Left cardiac atrium (tissue), 4 donors: ENCODE measurements around the gene CCDC92. TPM values are rescaled to one million over a fixed set of nuclear protein-coding genes. Genes with fewer than 3 reads are reported as not detected.

Experiments
- ATAC-seq, 2 donors: fragments of 200-7000 bp; cut with Tn5 transposase; one replicate each; pipeline ENCODE4 v1.9.1; 2020; ENCODE audit warnings: mild to moderate bottlenecking in 2 of 2, moderate library complexity in 2 of 2
- DNase-seq: peaks from one replicate; pipeline ENCODE4 v3.0.0-alpha.2; 2020
- intact Hi-C, 2 donors: fragments of 100-400 bp; cut with DNase I; formaldehyde crosslinking; loops; one replicate each; pipeline versions ENCODE4 v1.14.1 to v1.15.1; 2022 to 2023
- total RNA-seq, 2 donors: library from RNA; stranded (reverse); fragmentation: NEBNext Ultra II Directional; extraction: Animal tissue kit (Norgen Biotek cat#: 25700); gene quantifications; one replicate each; pipeline ENCODE4 v1.2.1, GENCODE V29; 2021
- donor health status: DM: no; HTN: yes; CAD: no.
- donor health status: DM: no; HTN: yes; CAD: no; lungs with severe emphysema.
- donor health status: DM: yes; HTN: yes; CAD: no.
- donor health status: Dilated cardiomyopathy.

Gene CCDC92
- total RNA-seq, 2 donors from 2014 or later = 46.3 to 53.8 TPM

DNA sequence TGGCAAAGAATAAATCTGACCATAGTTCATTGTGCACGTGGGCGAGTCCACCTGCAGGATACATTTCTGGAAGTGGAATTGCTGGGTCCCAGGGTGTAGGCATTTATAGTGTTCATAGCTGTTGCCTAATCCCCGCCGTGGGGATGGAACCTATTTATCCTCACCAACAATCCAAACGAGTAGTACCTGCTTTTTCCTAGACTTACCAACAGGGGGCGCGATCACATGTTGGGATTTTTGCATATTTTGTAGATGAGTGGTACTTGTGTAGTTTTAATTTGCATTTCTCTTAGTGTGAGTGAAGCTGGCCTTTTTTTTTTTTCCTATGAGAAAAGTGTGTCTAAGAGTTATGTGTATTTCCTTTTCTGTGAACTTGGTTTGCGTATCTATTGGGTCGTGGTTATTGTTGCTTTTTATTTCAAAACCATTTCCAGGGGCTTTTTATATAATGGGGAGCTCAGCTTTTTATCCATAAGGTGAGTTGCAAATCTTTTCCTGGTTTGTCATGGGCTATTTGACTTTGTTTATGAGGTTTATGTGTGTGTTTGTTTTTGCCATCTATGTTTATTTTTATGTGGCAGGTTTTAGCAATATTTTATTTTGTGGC, 67.2 kb downstream of the CCDC92 start:
- ATAC-seq = peak; percentile 40 to 45
- DNase-seq = peak; percentile 49
- intact Hi-C loops = loop anchor here (5.0 to 10.0 kb wide), 2 partner anchors 79 to 82 kb away; no protein-coding TSS in a partner anchor

DNA sequence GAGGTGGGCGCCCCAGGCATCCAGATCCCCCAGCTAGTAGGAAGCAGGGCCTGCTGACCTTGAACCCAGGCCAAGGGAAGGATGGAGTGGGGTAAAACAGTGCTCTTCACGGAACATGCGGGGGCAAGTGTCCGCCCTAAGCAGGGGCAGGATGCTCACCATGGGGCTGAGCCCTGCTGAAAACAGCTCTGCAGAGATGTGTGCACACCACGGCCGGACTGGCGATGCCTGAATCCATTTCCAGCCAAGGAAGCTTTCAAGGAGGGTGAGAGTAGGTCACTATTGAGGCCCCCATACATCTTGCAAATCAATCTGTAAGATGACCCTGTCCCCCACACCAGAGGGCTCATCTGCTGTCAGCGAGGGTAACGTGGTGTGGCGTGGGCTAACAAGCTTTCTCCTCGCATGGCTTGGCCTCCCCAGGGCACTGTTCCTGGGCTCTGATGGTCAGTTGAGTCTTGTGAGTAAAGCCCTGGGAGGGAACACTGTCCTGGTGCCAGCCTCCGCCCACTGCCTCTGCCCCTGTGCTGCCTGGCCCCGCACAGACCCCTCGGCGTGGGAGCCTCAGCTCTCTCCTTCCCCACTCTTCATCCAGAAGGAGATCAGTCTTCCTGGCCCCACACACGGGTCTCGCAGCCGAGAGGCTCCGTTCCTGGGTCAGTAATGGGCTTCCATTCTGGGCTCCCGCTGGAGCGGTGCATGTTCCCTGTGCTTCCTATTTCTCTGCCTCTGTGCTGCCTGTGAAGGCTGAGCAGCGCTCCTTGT, 69.1 kb downstream of the CCDC92 start:
- intact Hi-C loops = loop anchor here in 1 of 2 donors (10.0 kb wide), 1 partner anchor 81 kb away; no protein-coding TSS in a partner anchor
- DNase-seq (no peak), ATAC-seq (no peak)

DNA sequence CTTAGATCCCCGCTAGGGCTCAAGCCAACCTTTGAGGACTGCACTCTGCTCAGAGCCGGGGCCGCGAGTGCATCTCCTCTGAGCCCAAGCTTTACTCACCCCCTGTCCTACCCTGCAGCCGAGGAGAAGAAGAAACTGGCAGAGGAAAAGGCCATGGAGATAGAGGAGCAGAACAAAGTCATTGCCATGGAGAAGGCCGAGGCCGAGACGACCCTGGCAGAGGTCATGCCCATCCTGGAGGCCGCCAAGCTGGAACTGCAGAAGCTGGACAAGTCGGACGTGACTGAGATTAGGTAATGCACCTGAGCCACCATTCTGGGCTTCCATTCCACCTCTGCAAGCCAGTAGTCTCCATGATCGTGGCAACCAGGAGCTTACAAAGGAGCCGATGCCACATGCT, 69.8 kb downstream of the CCDC92 start:
- ATAC-seq = no peak
- intact Hi-C loops = loop anchor here in 1 of 2 donors (10.0 kb wide), 1 partner anchor 82 kb away; no protein-coding TSS in a partner anchor

DNA sequence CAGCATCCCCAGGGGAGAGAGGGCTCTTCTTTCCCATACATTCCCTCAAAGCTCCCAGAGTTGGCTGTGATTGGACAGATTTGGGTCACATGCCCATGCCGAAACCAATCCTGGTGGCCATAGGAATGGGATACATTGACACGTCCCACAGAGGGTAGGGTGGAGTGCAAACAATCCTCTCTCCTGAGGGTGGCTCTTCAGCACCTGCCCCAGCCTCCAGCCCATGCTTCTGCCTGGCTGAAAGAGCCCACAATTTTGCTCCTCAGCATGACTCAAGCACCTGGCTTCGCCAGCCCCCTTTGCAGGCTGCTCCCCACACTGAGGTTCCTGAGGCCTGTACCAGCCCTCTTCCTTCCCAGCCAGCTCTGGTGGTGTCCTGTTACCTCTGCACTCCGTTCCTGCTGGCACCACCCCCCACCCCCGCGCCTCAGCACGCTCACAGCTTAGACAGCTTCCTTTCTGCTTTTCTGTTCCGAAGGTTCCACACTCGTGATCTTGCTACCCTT, 71.7 kb downstream of the CCDC92 start:
- intact Hi-C loops = loop anchor here in 1 of 2 donors (10.0 kb wide), 1 partner anchor 84 kb away; no protein-coding TSS in a partner anchor
- DNase-seq = no peak
- ATAC-seq = no peak

More for the DNA sequence above, 69.8 kb downstream of the CCDC92 start:
- no peak for DNase-seq

DNA sequence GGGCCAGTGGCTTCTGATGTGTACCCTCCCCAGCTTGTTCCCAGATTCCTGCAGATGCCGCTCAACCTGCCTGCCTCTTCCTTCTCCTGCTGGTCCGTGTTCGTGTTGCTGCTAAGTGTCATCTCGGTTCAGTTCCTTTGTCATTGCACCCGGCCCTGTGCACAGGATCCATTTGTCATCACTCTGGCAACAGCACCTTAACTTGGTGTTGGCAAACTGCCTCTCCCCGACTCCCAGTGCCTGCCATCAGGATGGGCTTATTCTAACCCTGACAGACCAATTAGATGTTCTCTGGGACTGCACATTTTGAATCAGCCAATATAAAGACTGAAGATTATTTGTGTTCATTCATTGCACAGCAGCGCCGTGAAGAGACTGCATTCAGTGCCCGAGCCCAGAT, 73.3 kb downstream of the CCDC92 start:
- no peak for DNase-seq
- intact Hi-C loops = no loop called here
- no peak for ATAC-seq

DNA sequence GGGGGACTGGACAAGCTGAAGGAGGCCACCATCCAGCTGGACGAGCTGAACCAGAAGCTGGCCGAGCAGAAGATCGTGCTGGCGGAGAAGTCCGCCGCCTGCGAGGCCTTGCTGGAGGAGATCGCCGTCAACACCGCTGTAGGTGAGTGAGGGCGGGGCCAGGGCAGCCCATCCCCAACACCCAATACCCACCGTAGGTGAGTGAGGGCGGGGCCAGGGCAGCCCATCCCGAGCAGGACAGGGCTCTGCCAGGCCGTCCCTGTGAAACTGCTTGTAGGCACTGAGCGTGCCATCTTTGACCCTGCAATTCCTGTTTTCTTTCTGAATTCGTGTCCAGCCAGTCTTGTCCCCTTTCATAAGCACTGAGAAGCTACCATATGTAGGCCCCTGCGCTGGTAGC, 74.0 kb downstream of the CCDC92 start:
- intact Hi-C loops = no loop called here
- DNase-seq (no peak), ATAC-seq (no peak)

DNA sequence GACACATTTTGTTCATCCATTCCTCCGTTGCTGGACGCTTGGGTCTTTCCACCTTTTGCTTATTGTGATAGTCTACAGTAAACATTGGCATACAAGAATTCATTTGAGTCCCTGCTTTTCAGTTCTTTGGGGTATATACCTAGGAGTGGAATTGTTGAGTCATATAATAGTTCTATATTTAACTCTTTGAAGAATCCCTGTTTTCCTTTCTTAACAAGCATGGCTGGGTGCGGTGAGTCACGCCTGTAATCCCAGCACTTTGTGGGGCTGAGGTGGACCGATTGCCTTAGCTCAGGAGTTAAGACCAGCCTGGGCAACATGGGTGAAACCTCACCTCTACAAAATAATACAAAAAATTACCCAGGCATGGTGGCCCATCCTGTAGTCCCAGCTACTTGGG, 75.4 kb downstream of the CCDC92 start:
- DNase-seq (no peak), ATAC-seq (no peak)
- intact Hi-C loops = no loop called here

DNA sequence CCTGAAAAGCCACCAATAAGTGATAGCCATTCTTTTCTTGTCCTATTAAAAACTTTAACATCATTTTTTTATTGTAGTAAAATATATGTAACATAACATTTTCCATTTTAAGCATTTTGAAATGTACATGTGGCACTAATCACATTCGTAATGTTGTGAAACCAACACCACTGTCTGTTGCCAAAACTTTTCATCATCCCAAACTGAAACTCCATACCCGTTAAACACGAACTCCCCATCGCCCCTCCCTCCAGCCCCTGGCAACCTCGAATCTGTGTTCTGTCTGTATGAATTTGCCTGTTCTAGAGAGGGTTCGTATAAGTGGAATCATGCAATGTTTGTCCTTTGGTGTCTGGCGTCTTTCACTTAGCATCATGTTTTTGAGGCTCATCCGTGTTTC, 75.9 kb downstream of the CCDC92 start:
- intact Hi-C loops = no loop called here
- DNase-seq (no peak), ATAC-seq (no peak)

DNA sequence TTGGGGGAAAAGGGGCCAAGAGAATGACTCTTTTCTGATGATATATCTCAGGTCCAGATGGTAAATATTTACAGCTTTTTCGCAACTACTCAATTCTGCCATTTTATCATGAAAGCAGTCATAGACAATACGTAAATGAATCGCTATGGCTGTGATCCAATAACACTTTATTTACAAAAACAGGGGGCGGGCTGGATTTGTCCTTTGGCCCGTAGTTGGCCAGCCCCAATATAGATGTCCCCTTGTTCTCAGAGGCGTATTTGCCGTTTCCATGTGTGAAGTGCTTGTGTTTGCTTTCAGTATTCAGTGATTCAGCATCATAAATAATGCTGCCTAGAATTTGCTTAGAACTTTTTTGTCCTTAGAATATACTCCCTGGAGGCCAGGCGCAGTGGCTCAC, 77.2 kb downstream of the CCDC92 start:
- intact Hi-C loops = no loop called here
- ATAC-seq (no peak), DNase-seq (no peak)

DNA sequence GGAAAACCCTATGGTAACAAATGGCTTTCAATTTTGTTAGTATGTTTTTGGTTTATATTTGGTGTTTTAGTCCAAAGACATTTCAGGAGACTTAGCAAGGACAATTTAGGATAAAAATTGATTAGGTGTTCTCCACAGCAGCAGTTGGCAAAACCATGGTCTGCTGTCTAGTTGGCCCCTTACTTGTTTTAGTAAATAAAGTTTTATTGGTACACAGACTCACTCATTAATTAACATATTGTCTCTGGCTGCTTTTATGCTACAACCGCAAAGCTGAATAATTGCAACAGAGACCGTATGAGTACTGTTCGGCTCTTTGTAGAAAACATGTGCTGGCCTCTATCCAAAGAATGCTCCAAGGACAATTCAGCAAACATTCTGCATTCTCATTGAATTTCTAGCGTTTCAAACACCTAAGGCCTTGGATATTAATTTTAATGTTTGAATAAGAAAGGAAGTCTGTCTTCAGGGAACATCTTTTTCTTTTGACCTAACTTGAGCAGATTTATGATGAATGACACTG, 77.7 kb downstream of the CCDC92 start:
- intact Hi-C loops = no loop called here
- ATAC-seq = no peak
- DNase-seq = no peak

DNA sequence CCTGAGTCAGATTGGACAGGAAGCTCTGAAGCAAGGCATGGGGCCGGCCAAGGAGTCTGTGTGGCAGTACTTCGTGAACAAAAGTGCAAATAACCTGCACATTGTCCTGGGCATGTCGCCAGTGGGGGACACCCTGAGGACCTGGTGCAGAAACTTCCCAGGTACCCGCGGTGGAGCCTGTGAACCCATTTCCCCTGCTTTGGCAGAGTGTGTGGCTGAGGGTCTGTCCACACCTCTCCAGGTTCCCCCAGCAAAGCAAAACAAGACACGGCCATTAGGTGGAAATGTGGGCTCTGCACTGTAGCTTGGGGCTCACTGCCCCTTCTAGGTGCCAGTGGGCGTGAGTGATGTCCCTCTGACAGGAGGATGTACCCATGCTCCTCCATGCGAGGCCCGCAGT, 79.4 kb downstream of the CCDC92 start:
- DNase-seq (no peak), ATAC-seq (no peak)
- intact Hi-C loops = no loop called here

DNA sequence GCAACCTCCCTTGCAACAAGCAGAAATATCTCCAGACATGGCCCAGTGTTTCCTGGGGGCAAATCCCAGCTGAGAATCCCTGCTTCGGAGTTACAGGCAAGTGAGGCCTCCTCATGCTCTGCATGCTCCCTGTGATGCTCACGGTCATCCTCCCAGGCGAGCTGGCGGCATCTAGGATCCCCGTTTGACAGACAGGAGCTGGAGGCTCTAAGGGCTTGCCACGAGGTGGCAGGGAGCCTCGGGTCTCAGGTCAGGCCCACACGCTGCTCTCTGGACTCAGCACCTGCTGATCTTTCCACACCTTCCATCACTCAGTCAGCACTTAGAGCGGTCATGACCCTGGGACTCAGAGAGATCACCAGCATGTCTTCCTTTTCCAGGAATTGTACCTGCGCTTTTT, 79.8 kb downstream of the CCDC92 start:
- intact Hi-C loops = no loop called here
- DNase-seq (no peak), ATAC-seq (no peak)

DNA sequence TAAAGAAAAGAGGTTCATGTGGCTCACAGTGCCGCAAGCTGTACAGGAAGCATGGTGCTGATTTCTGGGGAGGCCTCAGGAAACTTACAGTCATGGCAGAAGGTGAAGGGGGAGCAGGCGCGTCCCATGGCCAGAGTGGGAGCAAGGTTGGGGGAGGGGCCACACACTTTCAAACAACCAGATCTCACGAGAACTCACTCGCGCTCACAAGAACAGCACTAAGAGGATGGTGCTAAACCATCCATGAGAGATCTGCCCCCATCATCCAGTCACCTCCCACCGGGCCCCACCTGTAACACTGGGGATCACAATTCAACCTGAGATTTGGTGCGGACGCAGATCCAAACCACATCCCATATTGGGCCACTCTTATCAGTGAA, 80.5 kb downstream of the CCDC92 start:
- ATAC-seq (no peak), DNase-seq (no peak)
- intact Hi-C loops = no loop called here

DNA sequence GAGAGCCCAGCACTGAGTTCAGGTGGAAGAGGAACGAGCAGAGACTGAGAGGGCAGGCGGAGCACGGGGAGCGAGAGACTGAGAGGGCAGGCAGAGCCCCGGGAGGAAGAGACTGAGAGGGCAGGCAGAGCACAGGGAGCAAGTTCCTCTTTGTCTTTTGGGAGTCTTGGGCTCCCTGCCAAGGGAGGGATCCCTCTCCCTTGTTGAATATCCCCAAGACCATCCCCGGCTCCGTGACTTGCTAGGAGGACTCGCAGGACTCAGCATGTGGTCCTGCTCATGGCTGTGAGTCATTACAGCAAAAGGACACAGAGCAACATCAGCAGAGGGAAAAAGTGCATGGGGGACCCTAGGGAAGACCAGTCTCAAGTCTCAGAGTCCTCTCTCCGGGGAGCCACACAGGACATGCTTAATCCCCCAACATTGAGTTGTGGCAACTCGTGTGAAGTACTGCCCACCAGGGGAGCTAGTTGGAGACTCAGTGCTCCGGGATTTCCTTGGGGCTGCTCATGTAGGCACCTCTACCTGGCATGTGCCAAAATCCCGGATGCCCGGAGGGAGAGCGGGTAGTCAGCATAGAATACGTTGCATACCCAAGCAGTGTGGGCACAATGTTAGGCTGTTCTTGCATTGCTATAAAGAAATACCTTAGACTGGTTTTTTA, 81.0 kb downstream of the CCDC92 start:
- DNase-seq = no peak
- ATAC-seq = no peak
- intact Hi-C loops = no loop called here

DNA sequence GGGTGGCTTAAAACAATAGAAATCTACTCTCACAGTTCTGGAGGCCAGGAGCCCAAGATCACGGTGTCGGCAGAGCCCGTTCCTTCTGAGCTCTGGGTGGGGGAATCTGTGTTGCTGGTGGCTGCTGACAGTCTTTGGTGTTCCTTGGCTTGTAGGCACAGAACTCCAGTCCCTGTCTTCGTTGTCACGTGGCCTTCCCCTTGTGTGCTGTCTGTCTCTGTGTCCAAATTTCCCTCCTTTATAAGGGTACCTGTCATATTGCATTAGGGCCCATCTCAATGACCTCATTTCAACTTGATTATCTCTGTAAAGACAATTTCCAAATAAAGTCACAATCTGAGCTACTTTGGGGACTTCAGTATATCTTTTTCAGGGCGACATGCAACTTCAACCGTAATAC, 81.6 kb downstream of the CCDC92 start:
- intact Hi-C loops = no loop called here
- DNase-seq (no peak), ATAC-seq (no peak)

DNA sequence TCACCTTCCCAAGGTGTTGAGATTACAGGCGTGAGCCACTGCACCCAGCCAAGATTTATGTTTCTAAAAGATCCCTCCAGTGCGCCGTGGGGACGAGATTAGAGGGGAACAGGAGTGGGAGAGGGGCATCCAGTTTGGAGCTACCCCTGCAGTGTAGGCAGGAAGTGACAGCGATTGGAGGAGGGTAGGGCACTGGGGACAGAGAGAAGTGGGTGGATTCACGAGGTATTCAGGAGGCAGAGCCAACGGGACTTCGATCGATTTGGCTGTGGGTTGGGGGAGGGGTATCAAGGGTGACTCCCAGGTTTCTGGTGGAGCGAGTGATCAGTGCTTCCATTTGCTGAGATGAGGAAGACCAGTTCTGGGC, 82.1 kb downstream of the CCDC92 start:
- ATAC-seq (no peak), DNase-seq (no peak)
- intact Hi-C loops = no loop called here

DNA sequence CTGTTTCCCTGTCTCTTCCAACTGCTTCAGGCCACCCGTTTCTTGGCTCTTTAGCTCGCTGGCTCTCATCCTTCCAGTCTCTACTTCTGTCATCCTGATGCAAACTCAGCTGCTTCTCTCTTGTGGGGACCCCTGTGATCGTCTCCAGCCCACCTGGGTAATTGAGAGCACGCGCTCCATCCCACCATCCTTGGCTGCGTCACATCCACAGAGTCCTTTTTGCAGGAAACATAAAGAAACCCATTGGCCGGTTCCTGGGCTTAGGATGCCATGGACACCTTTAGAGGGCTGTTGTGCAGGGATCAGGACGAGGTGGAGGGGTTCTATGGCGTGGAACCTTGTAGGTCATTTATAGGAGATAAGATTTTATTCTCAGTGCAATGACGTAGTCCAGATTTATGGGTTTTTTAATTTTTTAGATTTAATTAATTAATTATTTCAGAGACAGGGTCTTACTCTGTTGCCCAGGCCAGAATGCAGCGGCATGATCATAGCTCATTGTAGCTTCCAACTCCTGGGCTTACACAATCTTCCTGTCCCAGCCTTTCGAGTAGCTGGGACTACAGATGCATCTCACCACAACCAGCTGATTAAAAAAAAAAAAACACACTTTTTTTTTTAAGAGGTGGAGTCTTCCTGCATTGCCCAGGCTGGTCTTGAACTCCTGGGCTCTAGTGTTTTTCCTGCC, 82.6 kb downstream of the CCDC92 start:
- ATAC-seq = no peak
- DNase-seq = no peak
- intact Hi-C loops = no loop called here

DNA sequence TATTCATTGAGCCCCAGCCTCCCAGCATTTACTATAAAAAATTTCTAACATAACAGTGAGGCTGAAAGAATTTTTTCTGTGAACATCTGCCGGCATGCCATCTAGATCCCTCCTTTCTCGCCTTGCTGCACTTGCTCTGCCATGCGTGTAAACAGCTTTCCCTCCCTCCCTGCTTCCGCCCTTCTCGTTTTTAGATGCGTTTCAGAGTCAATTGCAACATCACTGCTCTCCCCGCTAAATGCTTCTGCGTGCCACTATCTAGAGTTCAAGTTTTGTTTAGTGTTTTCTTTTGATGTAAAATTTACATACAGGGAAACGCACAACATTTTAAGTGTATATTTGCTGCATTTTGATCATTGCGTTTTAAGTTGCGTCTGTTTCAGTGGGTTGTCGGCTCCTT, 83.6 kb downstream of the CCDC92 start:
- DNase-seq = no peak
- intact Hi-C loops = no loop called here
- no peak for ATAC-seq

DNA sequence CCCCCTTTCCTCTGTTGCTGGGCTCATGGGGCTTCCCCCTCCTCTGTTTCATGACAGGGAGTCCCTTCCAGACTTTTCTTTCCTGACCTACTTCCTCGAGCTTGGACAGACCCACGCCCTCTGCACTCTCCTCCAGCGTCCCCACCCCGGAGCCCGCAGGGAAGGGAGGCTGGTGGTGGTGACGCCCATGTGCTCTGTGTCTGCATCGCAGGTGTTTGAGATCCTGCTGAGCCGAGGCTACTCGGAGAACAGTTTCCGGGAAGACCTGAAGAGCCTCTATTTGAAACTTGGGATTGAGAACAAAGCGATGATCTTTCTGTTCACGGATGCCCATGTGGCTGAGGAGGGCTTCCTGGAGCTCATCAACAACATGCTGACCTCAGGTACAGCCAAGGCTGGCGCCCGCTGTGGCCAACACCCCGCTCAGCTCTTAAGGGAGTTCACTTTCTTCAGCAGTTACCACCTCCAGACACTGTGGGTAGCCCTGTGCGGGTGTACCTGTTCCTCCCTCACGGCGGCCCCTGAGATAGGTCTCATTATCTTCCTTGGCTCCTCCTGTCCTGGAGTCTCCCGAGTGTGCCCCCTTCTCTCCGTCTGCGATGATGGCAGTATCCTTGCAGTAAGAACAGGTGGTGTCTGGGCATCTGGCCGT, 85.6 kb downstream of the CCDC92 start:
- DNase-seq = no peak
- intact Hi-C loops = no loop called here
- no peak for ATAC-seq
